ES-I3 (cell line): ENCODE measurements around the gene RETREG2.

ENCODE experiments used
- H3K36me3 ChIP-seq: 2 replicates; pipeline ENCODE4 v1.6.1; 2013; ENCODE audit warnings: mild to moderate bottlenecking, low read length, control low read depth, moderate library complexity; ENCODE audit not compliant: insufficient read depth
- H3K4me1 ChIP-seq: 2 replicates; pipeline ENCODE4 v1.6.1; 2013; ENCODE audit warnings: mild to moderate bottlenecking, control low read depth, low read length; ENCODE audit not compliant: insufficient read depth
- H3K9ac ChIP-seq: 2 replicates; pipeline ENCODE4 v1.6.1; 2013; ENCODE audit warnings: low read depth, mild to moderate bottlenecking, low read length, moderate library complexity
- H3K9me3 ChIP-seq: 2 replicates; pipeline ENCODE4 v1.6.1; 2013; ENCODE audit warnings: mild to moderate bottlenecking, low read length, moderate library complexity; ENCODE audit not compliant: control insufficient read depth, insufficient read depth

RETREG2 gene

DNA sequence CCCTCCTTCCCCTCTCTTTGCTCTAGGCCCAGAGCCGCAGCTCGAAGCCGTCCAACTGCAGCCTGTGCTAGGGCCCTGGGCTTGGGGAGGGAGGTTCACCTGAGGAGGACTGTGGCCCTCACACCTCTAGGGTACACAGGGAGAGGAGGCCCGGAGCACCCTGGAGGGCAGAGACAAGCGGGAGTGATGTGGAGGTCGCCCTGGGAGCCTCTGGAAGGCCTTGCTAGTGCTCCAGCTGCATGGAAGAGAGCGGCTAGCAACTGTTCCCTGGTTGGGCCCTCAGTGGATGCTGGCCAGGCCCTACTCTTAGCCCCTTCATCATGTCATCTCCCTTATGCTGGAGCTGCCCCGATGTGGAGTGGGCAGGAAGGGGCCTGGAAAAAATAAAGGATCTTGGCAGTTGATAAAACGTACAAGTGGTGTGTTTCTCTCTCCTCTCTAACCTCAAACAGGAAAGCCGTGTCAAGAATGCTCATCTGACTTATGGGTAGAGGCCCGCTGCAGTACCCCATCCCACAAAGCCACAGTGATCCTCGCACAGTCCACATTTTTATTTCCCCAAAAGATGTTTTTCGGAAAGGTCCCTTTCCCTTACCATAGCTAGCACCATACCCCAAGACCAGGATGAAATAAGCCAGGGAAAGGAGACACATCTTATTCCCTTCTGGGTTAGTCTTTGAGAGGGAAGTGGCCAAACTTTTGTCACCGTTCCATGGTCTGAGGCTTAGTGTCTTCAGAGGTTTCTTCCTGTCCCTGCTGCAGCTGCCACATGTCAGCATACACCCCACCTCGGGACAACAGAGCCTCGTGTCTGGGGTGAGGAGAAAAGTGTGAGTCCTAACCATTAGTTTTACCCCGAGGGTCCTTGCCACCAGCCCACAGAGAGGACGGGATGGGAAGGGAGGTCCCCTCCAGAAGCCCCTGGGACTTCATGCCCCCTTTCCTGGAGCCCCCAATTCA is 31.4 kb downstream of the RETREG2 start:
- Histone ChIP-seq H3K9ac (no peak overlapping the region), H3K9me3 (no peaks in the 10 kb centered on the region), H3K4me1 (peaks cover 5% of the 10 kb centered on the region; the same call in 1 of the 2 replicates), H3K36me3 (peaks cover 5% of the 10 kb centered on the region)

DNA sequence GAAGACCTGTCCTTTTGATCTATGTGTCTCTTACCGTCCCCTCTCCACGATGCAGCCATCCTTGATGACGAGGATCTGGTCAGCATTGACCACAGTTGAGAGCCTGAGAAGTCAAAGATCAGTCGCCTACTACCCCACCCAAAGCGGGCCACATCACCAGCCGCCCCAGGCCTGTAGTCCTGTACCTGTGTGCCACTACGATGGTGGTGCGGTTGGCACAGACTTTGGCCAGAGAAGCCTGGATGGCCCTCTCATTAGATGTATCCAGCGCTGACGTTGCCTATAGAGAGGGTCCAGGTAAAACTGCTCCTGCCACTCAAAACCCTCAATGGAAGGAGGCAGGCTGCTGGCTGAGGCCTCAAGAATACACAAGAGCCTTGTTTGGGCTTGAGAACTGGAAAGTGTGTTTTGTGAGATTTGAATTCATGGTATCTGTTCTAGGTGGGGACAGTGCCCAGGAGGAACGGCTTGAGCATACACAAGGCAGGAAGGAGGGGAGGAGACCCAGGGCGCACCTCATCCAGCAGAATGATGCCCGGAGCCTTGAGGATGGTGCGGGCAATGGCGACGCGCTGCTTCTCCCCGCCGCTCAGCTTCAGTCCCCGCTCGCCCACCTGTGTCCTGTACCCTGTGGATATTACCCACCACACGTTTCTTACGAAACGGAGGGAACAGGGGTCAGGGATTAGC is 32.3 kb downstream of the RETREG2 start:
- no peak overlapping the region for H3K9ac ChIP-seq
- H3K4me1 ChIP-seq = peaks cover 5% of the 10 kb centered on the region; the same call in 1 of the 2 replicates
- peaks cover 8% of the 10 kb centered on the region for H3K36me3 ChIP-seq
- no peaks in the 10 kb centered on the region for H3K9me3 ChIP-seq

- no peaks in the 10 kb centered on the region for H3K9me3 ChIP-seq
- H3K4me1 ChIP-seq = peaks cover 5% of the 10 kb centered on the region; the same call in 1 of the 2 replicates
- H3K9ac ChIP-seq = no peak overlapping the region
- peaks cover 8% of the 10 kb centered on the region for H3K36me3 ChIP-seq
Measured at GRCh38 chr2:219210886-219211362, 32.8 kb downstream of the RETREG2 start.

DNA sequence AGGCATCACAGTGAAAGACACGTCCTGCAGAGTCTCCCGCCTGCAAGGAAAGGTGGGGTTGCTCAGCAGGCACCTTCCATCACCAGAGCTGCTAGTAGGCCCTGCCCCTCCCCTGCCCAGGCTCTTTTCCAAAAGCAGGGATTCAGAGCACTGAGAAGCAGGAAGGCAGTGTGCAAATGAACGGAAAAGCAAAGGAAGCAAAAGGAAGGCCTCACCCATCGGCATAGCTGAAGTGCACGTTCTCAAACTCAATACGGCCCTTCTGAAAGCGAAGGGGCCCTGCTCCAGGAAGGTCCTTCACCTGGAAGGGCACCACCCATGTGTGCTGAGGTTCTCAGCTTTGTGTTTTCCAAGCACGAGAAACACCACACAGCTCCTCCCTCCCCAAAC is 34.9 kb downstream of the RETREG2 start:
- Histone ChIP-seq H3K4me1 (peaks cover 8% of the 10 kb centered on the region; the same call in 1 of the 2 replicates), H3K9me3 (no peaks in the 10 kb centered on the region), H3K9ac (no peak overlapping the region), H3K36me3 (peaks cover 8% of the 10 kb centered on the region)

DNA sequence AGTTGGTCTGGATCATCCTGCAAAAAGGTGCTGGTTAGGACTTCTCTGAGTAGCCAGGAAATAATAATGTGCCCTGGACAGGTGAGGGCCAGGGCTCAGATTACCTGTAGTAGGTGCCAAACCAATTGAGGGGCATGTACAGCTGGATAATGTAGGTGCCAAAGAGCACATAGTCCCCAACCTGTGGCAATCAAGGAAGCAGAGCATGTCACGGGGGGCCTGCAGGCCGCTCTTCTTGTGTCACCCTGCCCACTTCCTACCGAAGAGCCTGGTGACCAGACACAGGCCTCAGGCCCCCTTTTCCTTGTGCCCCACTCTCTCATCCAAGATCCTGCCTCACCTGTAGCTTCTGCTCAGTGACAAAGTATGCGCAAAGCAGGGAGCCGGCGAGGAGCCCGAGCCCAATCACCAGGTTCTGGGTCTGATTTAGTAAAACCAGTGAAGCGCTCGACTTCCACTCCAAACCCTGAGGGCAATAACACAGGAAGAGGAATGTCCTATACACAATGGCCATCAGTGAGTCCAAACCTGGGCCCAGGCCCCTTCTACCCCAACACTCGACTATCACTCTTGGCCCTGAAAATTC is 35.5 kb downstream of the RETREG2 start:
- H3K36me3 ChIP-seq = peaks cover 8% of the 10 kb centered on the region
- peaks cover 8% of the 10 kb centered on the region; the same call in 1 of the 2 replicates for H3K4me1 ChIP-seq
- no peak overlapping the region for H3K9ac ChIP-seq
- no peaks in the 10 kb centered on the region for H3K9me3 ChIP-seq

DNA sequence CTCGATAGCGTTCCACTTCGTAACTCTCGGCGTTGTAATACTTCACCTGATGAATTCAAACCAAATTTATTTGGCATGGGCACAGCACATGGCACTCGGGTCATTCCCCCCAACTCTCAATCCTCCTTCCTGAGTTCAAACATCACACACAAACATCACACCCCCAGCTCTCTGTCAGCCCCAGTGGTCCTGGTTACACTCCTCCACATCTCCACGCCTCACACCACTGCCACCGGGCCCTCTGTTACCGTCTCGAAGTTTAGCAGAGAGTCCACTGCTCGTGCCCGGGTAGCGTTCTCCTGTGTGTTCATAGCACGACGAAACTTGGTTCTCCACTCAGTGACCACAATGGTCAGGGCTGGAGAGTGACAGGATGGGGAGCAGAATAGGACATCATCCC is 36.1 kb downstream of the RETREG2 start:
- Histone ChIP-seq H3K4me1 (peaks cover 10% of the 10 kb centered on the region; the same call in 1 of the 2 replicates), H3K9ac (no peak overlapping the region), H3K9me3 (no peaks in the 10 kb centered on the region)

GRCh38 chr2:219214786-219215185 is 36.7 kb downstream of the RETREG2 start:
- Histone ChIP-seq H3K9ac (no peak overlapping the region), H3K4me1 (peaks cover 13% of the 10 kb centered on the region; the same call in 1 of the 2 replicates), H3K9me3 (no peaks in the 10 kb centered on the region), H3K36me3 (peaks cover 8% of the 10 kb centered on the region)

More for the DNA sequence above, 36.1 kb downstream of the RETREG2 start:
- peaks cover 8% of the 10 kb centered on the region for H3K36me3 ChIP-seq

DNA sequence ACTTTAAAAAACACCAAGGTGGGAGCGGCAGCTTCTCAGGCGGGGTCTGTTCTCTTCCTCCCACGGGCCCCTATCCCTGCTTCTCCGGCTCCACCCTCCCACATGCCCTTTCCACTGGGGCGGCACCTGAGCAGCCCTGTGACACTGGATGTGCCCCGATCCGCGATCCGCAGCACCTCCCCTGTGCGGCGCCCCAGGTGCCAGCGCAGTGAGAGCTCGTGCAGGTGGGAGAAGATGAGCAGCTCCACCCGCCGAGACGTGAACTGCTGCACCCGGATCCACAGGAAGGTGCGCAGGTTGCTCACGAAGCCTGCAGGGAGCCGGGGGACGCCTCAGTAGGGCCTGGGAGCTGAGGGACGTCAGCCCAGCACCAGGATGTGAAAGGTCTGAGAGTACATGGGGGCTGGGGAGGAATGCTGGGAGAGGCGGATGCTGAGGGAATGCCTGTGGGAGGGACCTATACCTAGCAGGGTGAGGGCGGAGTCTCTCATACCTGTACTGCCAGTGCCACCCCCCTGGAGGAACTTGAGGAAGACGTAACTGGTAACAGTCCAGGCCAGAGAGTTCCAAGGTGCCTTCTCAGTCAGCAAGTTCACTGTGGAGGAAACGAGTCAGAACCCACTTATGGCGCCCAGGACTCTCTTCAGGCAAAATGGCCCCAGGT is 37.9 kb downstream of the RETREG2 start:
- H3K36me3 ChIP-seq = peaks cover 8% of the 10 kb centered on the region

DNA sequence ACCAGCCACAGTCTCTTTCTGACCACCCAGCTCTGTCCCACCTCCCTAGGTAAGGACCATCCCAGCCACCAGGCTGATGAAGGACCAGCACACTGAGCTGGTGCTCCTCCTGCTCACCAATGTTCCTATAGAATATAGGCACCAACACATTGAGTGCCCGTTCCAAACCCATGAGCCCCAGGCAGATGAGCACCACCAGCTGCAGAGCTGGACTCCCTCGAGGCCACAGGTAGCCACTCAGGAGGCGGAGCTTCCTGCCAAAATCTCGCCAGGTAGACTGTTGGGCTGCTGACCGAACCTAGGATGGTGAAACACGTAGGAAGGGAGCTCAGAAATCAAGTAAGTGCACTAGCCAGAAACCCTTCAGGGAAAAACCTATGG is 38.5 kb downstream of the RETREG2 start:
- Histone ChIP-seq H3K4me1 (peaks cover 13% of the 10 kb centered on the region; the same call in 1 of the 2 replicates), H3K9me3 (no peaks in the 10 kb centered on the region), H3K9ac (no peak overlapping the region), H3K36me3 (peaks cover 8% of the 10 kb centered on the region)

More for the DNA sequence above, 37.9 kb downstream of the RETREG2 start:
- Histone ChIP-seq H3K9me3 (no peaks in the 10 kb centered on the region), H3K9ac (no peak overlapping the region), H3K4me1 (peaks cover 13% of the 10 kb centered on the region; the same call in 1 of the 2 replicates)

DNA sequence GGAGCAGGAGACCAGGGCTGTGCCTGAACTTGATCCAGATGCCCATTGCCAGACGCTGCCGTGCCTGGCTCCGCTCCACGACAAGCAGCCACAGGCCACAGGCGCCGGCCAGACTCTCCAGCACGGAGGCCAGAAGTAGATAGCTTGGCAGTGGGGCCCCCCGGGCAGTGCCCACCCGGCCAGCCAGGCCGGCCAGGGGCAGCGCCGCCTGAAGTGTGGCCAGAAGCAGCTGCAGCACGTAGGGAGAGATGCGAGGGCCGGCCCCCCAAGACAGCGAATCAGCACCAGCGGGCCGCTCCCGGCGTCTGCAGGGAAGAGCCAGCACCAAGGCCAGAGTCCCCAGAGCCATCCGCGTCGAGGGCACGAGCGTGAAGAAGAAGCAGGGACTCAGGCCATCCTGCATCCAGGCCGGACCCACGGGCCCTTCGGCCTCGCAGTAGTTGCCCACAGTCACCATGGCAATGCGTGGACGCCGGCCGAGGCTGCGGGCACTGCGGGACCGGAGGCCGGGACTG is 40.2 kb downstream of the RETREG2 start:
- Histone ChIP-seq H3K9ac (peak overlapping the region; percentile 56), H3K9me3 (no peaks in the 10 kb centered on the region), H3K36me3 (peaks cover 8% of the 10 kb centered on the region), H3K4me1 (peaks cover 13% of the 10 kb centered on the region; the same call in 1 of the 2 replicates)

- Histone ChIP-seq H3K9ac (peak within 1 kb of the TSS; percentile 56), H3K4me1 (peaks cover 13% of the 10 kb centered on the region; the same call in 1 of the 2 replicates), H3K36me3 (peaks cover 11% of the 10 kb centered on the region), H3K9me3 (no peaks in the 10 kb centered on the region)
Measured at GRCh38 chr2:219218732-219219701, 40.9 kb downstream of the RETREG2 start, which contains the start of gene ABCB6. Gene ABCB6, minus strand, starts transcription at chr2:219218958. Its CDS starts 285 bp downstream, at chr2:219218673.

DNA sequence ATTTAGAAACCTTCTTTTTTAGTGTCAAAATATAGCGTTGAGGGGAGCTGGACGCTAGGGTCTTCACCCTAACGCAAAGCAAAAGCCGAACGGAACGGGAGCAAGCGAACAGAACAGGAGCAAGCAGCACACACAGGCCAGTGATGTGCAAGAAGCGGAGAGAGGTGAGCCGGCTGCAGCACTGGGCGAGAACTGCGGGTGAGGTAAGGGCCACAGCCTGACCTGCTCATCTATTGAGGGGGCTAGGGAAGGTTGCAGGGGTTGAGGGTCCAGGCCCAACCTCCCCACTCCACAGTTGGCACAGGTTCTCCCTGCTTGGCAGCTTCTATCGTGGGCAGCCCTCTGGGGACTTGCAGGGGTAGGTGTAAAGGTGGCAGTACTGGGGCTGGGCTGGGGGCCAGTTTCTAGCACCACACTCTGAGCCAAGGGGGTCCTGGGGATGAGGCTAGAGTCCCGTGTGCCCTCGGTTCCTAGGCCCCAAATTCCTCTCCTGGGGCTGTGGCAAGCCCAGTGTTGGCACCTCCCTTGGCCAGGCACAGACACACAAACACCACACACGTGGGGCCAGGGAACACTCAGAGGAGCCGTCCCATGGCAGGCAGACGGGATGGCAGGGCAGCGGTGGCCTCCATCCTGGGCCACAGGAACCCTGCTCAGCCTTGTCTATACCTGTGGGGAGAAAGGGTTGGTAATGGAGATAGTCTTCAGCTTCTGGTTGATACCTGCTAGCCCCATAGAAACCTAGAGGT is 41.9 kb downstream of the RETREG2 start:
- Histone ChIP-seq H3K9me3 (no peaks in the 10 kb centered on the region), H3K36me3 (peaks cover 7% of the 10 kb centered on the region; the same call in 1 of the 2 replicates), H3K4me1 (peaks cover 13% of the 10 kb centered on the region; the same call in 1 of the 2 replicates), H3K9ac (no peak overlapping the region)
